Stimulated activated CD4-positive, alpha-beta T cell treated with anti-CD3 and anti-CD28 coated beads, TNF-alpha, amount 100 ng/mL, for 48 hours (primary cell): ENCODE measurements around the gene SZRD1.

Source experiments
- DNase-seq, 3 donors: peaks; one replicate each; pipeline ENCODE4 v3.0.0-alpha.2; 2020; ENCODE audit warnings: low read depth in 3 of 3

Gene SZRD1

GRCh38 chr1:16394977-16395376, 27.9 kb downstream of the SZRD1 start:
- no peak for DNase-seq

- no peak for DNase-seq
Measured at GRCh38 chr1:16396591-16396990, 29.5 kb downstream of the SZRD1 start.

DNA sequence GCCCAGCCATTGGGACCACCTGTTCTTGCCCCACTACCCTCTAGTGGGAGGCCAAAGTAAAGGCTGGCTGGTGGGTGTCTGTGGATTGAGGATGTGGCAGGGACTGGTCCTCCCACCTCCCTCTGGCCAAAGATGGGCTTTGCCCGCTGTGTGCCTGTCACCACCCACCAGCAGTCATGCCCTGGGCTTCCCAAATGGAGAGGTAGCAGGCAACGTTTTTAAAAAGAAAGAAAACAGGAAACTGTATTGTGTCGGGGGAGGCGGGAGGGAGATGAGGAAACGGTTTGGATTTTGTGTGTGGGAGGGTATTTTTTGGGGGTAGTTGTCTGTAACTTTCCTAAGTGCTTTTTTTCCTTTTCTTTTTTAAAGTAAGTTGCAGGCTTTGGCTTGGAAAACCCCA, 30.1 kb downstream of the SZRD1 start:
- no peak for DNase-seq

DNA sequence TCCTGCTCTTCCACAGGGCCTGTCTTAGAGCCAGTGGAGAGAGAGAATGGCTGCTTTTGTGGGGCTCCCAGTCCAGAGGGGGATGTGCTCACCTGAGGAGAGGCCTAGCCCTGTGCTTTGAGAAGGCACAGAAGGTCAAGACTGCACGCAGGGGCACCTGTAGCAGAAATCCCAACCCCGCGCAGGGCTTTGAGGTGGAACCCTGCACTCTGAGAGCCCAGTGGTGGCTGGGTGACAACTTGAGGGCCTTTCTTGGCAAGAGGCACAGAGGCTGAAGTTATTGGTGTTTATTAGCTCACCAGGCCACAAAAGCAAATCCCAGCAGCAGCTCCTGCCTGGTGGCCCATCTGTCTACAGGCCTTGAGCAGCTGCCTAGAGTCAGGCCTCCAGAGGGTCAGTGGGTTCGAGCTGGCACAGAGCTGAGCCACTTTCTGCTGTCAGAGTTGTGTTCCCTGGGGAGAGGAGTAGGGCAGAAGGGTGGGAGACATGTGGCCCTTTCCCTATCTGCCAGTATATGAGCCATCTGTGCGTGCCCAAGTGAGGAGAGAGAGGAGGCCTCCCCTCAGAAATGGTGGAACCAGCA, 31.4 kb downstream of the SZRD1 start:
- DNase-seq: no peak

DNA sequence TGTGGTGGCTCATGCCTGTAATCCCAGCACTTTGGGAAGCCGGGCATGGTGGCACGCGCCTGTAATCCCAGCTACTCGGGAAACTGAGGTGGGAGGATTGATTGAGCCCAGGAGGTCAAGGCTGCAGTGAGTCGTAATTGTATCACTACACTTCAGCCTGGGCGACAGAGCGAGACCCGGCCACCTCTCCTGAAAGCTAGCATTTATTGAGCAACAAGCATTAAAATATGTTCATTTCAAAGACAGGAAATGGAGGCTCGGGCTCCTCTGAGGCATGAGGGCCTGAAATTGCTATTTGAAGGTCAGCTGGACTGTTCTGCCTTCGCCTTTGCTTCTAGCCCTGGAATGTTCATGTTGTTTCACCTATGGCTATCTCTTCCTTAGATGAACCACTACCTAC, 35.7 kb downstream of the SZRD1 start:
- DNase-seq: no peak

DNA sequence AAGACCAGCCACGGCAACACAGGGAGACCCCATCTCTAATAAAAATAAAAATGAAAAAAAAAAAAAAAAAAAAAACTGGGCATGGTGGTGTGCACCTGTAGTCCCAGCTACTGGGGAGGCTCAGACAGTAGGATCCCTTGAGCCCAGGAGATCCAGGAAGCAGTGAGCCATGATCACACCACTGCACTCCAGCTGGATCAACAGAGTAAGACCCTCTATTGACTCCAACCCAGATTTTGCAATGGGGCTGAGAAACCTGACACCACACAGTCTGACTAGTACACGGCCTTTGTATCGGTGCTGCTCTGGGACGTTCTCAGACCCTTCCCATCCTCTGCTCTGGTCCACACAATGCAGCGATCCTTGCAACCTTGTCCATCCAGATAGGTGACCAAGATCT, 38.4 kb downstream of the SZRD1 start:
- DNase-seq: no peak

DNA sequence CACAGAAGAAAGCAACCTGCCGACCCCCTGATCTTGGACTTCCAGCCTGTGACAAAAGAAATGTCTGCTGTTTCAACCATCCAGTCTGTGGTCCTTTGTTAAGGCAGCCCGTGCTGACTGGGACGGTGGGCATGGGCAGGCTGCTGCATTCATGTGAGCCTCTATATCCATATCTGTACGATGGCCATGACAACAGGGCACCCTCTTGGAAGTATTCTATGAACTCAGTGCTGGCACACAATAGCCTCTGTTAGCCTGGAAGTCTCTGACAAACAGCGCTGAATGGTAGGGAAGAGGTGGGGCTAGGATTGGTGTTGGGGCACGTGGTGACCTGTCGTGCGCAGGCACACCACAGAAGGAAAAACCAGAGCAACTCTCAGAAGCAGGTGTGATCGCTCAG, 39.8 kb downstream of the SZRD1 start:
- DNase-seq: no peak

GRCh38 chr1:16409536-16410152, 42.6 kb downstream of the SZRD1 start:
- no peak for DNase-seq

- no peak for DNase-seq
Measured at GRCh38 chr1:16410803-16411202, 43.8 kb downstream of the SZRD1 start.

DNA sequence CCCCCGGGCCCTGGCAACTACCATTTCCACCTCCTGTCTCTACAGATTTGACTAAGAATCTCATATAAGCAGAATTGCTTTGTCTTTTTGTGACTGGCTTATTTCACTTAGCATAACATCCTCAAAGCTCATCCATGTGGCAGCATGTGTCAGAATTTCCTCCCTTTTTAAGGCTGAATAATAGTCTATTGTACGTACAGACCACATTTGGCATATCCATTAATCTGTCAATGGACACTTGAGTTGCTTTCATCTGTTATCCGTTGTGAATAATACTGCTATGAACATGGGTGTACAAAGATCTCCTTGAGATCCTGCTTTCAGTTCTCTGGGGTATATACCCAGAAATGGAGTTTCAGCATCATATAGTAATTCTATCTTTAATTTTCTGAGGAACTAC, 46.1 kb downstream of the SZRD1 start:
- no peak for DNase-seq

GRCh38 chr1:16418823-16419425, 51.9 kb downstream of the SZRD1 start:
- no peak for DNase-seq

DNA sequence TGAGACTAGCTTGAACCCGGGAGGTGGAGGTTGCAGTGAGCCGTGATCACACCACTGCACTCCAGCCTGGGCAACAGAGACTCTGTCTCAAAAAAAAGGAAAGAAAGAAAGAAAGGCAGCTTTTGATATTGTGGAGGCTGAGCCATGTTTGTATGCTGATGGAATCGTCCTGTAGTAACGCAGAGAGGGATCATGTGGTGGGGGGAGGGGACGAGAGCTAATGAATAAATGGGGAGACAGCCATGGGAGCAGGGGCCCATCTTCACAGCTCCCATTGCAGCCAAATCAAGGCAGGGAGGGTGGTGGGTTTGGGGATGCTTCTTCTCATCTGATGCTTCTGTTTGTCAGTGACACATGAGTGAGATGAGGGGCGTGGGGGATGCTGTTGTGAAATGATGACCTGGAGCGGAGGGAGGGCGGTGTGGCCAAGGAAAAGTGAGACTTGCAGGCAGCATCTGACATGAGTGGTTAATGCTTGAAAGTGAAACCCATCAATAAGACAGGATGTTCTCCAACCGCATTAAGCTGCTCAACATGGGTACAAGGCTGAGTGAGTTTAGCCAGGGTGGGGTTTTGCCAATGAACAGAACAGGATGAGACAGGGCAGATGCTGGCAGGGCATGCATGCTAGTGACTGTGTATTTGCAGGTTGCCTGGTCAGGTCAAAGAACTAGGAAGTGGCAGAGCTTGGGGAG, 53.5 kb downstream of the SZRD1 start:
- peak; percentile 27 to 59 (median 49) for DNase-seq

GRCh38 chr1:16421201-16421600, 54.2 kb downstream of the SZRD1 start:
- no peak for DNase-seq

DNA sequence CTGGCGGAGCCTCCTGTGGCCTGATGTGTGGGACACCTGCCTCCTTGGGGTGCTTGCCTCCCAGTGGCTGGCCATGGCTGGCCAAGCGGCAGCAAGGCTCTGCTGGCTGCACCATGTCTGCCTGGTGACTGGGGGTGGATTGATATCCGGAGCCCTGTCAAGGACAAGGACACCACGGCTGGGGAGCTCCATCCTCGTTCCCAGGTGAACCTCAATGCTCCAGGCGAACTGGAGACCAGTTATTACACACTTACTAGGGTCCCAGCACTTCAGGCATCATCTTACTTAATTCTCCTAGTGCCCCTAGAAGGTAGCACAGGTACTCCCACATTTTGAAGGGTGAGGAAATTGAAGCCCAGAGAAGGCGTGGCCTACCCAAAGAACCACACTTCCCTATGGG, 55.0 kb downstream of the SZRD1 start:
- no peak for DNase-seq

- no peak for DNase-seq
Measured at GRCh38 chr1:16425125-16426025, 58.3 kb downstream of the SZRD1 start.

- DNase-seq: no peak
Measured at GRCh38 chr1:16430606-16431005, 63.6 kb downstream of the SZRD1 start.

- no peak for DNase-seq
Measured at GRCh38 chr1:16433030-16433429, 66.0 kb downstream of the SZRD1 start.

DNA sequence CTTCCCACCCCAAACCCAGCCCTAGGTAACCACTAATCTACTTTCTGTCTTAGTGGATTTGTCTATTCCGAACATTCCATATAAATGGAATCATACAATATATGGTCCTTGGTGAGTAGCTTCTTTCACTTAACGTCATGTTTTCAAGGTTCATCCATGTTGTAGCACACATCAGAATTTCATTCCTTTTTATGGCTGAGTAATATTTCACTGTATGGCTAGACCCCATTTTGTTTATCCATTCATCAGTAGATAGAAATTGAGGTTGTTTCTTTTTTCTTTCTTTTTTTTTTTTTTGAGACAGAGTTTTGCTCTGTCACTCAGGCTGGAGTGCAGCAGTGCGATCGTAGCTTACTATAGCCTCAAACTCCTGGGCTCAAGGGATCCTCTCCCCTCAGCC, 67.0 kb downstream of the SZRD1 start:
- DNase-seq: no peak

DNA sequence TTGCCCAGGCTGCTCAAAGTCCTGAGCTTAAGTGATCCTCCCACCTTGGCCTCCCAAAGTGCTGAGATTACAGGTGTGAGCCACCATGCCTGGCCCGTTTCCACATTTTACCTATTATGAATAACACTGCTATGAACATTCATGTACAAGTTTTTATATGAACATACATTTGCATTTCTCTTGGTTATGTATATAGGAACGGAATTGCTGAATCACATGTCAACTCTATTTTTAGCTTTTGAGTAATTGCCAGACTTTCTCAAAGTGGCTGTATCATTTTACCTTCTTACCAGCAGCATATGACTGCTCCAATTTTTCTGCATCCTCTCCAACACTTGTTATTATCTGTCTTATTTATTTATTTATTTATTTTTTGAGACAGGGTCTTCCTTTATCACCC, 67.5 kb downstream of the SZRD1 start:
- no peak for DNase-seq

DNA sequence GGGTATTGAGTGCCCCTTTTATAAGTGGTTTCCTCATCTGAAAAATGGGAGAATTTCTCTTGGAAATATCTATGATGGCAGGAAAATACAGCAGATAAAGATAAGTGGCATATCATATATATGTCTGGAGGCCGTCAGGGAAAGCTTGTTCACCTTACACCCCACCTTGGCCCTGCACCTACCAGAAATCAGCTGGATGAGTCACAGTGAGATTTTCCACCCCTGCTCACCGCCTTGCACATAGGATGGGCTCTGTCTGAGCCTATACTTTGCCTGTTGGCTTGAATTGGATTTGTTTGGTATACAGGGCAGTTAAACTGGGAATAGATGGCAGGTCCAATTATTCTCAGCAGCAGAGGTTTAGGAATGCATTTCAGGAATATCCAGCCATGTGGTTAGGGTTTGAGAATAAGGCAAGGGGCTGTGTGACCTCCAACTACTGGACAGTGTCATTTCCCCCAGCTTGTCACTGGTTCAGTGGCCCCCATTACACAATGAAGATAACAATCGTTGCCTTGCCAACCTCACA, 70.0 kb downstream of the SZRD1 start, which contains the start of gene SPATA21:
Gene SPATA21, minus strand, starts transcription at position 479 of the 529 bp plus-strand sequence. CDS start 6,053 bp downstream, outside the sequence.
- no peak for DNase-seq

GRCh38 chr1:16438516-16438915, 71.5 kb downstream of the SZRD1 start:
- no peak for DNase-seq

DNA sequence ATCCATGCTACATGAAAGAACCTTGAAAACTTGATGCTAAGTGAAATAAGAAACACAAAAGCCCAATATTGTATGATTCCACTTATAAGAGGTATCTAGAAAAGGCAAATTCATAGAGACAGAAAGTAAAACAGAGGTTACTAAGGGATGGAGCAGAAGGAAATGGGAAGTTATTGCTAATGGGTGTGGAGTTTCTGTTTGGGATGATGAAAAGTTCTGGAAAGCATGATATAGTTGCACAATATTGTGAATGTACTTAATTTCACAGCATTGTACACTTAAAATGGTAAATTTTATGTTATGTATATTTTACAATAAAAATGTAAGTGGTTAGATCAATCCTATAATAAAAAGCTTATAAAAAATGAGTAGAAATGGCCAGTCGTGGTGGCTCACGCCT, 71.9 kb downstream of the SZRD1 start:
- DNase-seq: no peak
